Immature natural killer cell (primary cell): ENCODE data around the gene POMZP3. TPM values are rescaled to one million over a fixed set of nuclear protein-coding genes. Genes with fewer than 3 reads are reported as not detected.
"Not testable (repeated sequence)": the region's sequence is repeated elsewhere in the genome, so short reads cannot be mapped to it uniquely, and the experiment has no call there.

ENCODE experiments used
- DNase-seq, 3 donors: peaks; one replicate each; pipeline ENCODE4 v3.0.0; 2022; ENCODE audit warnings: mixed read lengths in 1 of 3
- H3K27ac Mint-ChIP-seq, 6 donors: one replicate each; pipeline ENCODE4 v1.8.0; 2020; ENCODE audit warnings: mixed read lengths in 6 of 6, mild to moderate bottlenecking in 5 of 6, inconsistent platforms in 4 of 6, moderate library complexity in 3 of 6
- H3K27me3 Mint-ChIP-seq, 3 donors: one replicate each; pipeline ENCODE4 v1.8.0; 2020 to 2021; ENCODE audit warnings: low read depth in 3 of 3, mild to moderate bottlenecking in 3 of 3, mixed read lengths in 3 of 3, moderate library complexity in 3 of 3, inconsistent platforms in 1 of 3
- H3K36me3 Mint-ChIP-seq, 3 donors: one replicate each; pipeline ENCODE4 v1.8.0; 2020; ENCODE audit warnings: mixed read lengths in 3 of 3, inconsistent platforms in 2 of 3, mild to moderate bottlenecking in 2 of 3
- H3K4me1 Mint-ChIP-seq, 2 donors: one replicate each; pipeline ENCODE4 v1.8.0; 2020; ENCODE audit warnings: inconsistent platforms in 2 of 2, mild to moderate bottlenecking in 2 of 2, mixed read lengths in 2 of 2, moderate library complexity in 1 of 2
- H3K4me3 Mint-ChIP-seq, 5 donors: one replicate each; pipeline ENCODE4 v1.8.0; 2020; ENCODE audit warnings: mild to moderate bottlenecking in 5 of 5, mixed read lengths in 5 of 5, inconsistent platforms in 3 of 5, moderate library complexity in 3 of 5
- H3K9me3 Mint-ChIP-seq, 6 donors: one replicate each; pipeline ENCODE4 v1.8.0; 2020; ENCODE audit warnings: mild to moderate bottlenecking in 6 of 6, mixed read lengths in 6 of 6, inconsistent platforms in 4 of 6, moderate library complexity in 3 of 6
- polyA plus RNA-seq, 3 donors: library from polyadenylated mRNA; unstranded; fragments of 300-500 nt; fragmentation: Illumina TruSeq; gene quantifications; one replicate each; pipeline ENCODE4 v1.2.3, GENCODE V29; 2021

The POMZP3 gene
- 10 to 100 TPM in 1 of 3 donors, 1 to 10 TPM in 2; 3.1 to 10.9 (median 5.3) TPM for polyA plus RNA-seq

GRCh38 chr7:76626989-76627642 is at the start of gene POMZP3:
Gene POMZP3, minus strand, starts transcription at chr7:76627279. Its CDS starts 1,215 bp downstream, at chr7:76626064.
- Mint-ChIP-seq H3K27ac (peak within 1 kb of the TSS; percentile 90 to 98 (median 95)), H3K4me1 (peaks cover 5 to 16% of the 10 kb centered on the region in 2 donors), H3K4me3 (peak within 1 kb of the TSS; percentile 89 to 97 (median 92))
- H3K9me3 Mint-ChIP-seq, H3K27me3 Mint-ChIP-seq, H3K36me3 Mint-ChIP-seq: not testable (repeated sequence)
- peak; percentile 63 to 67 (median 66) for DNase-seq

- H3K4me1 Mint-ChIP-seq, H3K36me3 Mint-ChIP-seq, H3K27me3 Mint-ChIP-seq, H3K4me3 Mint-ChIP-seq, H3K9me3 Mint-ChIP-seq, DNase-seq, H3K27ac Mint-ChIP-seq: not testable (repeated sequence)
Measured at GRCh38 chr7:76675783-76676182, 48.7 kb upstream of the POMZP3 start.

GRCh38 chr7:76673346-76673745 is 46.3 kb upstream of the POMZP3 start:
- H3K4me3 Mint-ChIP-seq, H3K9me3 Mint-ChIP-seq, H3K27ac Mint-ChIP-seq, H3K4me1 Mint-ChIP-seq, H3K36me3 Mint-ChIP-seq, H3K27me3 Mint-ChIP-seq, DNase-seq: not testable (repeated sequence)

GRCh38 chr7:76659212-76659611 is 32.1 kb upstream of the POMZP3 start:
- not testable (repeated sequence) for H3K27ac Mint-ChIP-seq, H3K4me1 Mint-ChIP-seq, H3K27me3 Mint-ChIP-seq

GRCh38 chr7:76656425-76656824 is 29.3 kb upstream of the POMZP3 start:
- not testable (repeated sequence) for H3K27me3 Mint-ChIP-seq, H3K27ac Mint-ChIP-seq

More at GRCh38 chr7:76659212-76659611, 32.1 kb upstream of the POMZP3 start:
- H3K9me3 Mint-ChIP-seq, DNase-seq, H3K4me3 Mint-ChIP-seq, H3K36me3 Mint-ChIP-seq: not testable (repeated sequence)

GRCh38 chr7:76642620-76643019 is 15.5 kb upstream of the POMZP3 start:
- not testable (repeated sequence) for H3K36me3 Mint-ChIP-seq, H3K4me3 Mint-ChIP-seq, DNase-seq, H3K9me3 Mint-ChIP-seq, H3K27ac Mint-ChIP-seq, H3K27me3 Mint-ChIP-seq, H3K4me1 Mint-ChIP-seq

More at GRCh38 chr7:76656425-76656824, 29.3 kb upstream of the POMZP3 start:
- H3K4me3 Mint-ChIP-seq, DNase-seq, H3K4me1 Mint-ChIP-seq, H3K36me3 Mint-ChIP-seq, H3K9me3 Mint-ChIP-seq: not testable (repeated sequence)

GRCh38 chr7:76637061-76637691 is 10.1 kb upstream of the POMZP3 start:
- H3K27me3 Mint-ChIP-seq, DNase-seq, H3K4me3 Mint-ChIP-seq: not testable (repeated sequence)

GRCh38 chr7:76626581-76626980 is 498 bp downstream of the POMZP3 start:
- H3K4me1 Mint-ChIP-seq = peaks cover 5 to 16% of the 10 kb centered on the region in 2 donors
- not testable (repeated sequence) for H3K9me3 Mint-ChIP-seq

More at GRCh38 chr7:76637061-76637691, 10.1 kb upstream of the POMZP3 start:
- not testable (repeated sequence) for H3K36me3 Mint-ChIP-seq, H3K4me1 Mint-ChIP-seq, H3K27ac Mint-ChIP-seq, H3K9me3 Mint-ChIP-seq

GRCh38 chr7:76619439-76620190 is 7.5 kb downstream of the POMZP3 start:
- H3K4me3 Mint-ChIP-seq, H3K4me1 Mint-ChIP-seq, DNase-seq, H3K27me3 Mint-ChIP-seq, H3K27ac Mint-ChIP-seq, H3K36me3 Mint-ChIP-seq, H3K9me3 Mint-ChIP-seq: not testable (repeated sequence)

More at GRCh38 chr7:76626581-76626980, 498 bp downstream of the POMZP3 start:
- Mint-ChIP-seq H3K4me3 (peak overlapping the region; percentile 76 to 89 (median 85)), H3K27ac (peak overlapping the region in 5 of 6 donors; percentile 81 to 91 (median 88))
- not testable (repeated sequence) for H3K36me3 Mint-ChIP-seq, H3K27me3 Mint-ChIP-seq
- peak in 2 of 3 donors; percentile 17 to 28 for DNase-seq

- not testable (repeated sequence) for H3K36me3 Mint-ChIP-seq, H3K4me3 Mint-ChIP-seq, H3K9me3 Mint-ChIP-seq, H3K27me3 Mint-ChIP-seq, DNase-seq, H3K4me1 Mint-ChIP-seq, H3K27ac Mint-ChIP-seq
Measured at GRCh38 chr7:76613783-76614182, 13.3 kb downstream of the POMZP3 start.

GRCh38 chr7:76612232-76612631 is 14.8 kb downstream of the POMZP3 start:
- H3K9me3 Mint-ChIP-seq, H3K4me3 Mint-ChIP-seq, H3K27me3 Mint-ChIP-seq, H3K27ac Mint-ChIP-seq, DNase-seq, H3K36me3 Mint-ChIP-seq: not testable (repeated sequence)
- peaks cover 5 to 13% of the 10 kb centered on the region in 2 donors for H3K4me1 Mint-ChIP-seq

- H3K27ac Mint-ChIP-seq, H3K4me3 Mint-ChIP-seq, H3K36me3 Mint-ChIP-seq, H3K27me3 Mint-ChIP-seq, H3K9me3 Mint-ChIP-seq, DNase-seq: not testable (repeated sequence)
- peaks cover 7 to 24% of the 10 kb centered on the region in 2 donors for H3K4me1 Mint-ChIP-seq
Measured at GRCh38 chr7:76609864-76610263, 17.2 kb downstream of the POMZP3 start.

GRCh38 chr7:76608469-76608868 is 18.6 kb downstream of the POMZP3 start:
- Mint-ChIP-seq H3K27ac (peak overlapping the region in 1 of 6 donors; percentile 23), H3K4me1 (peaks cover 7 to 24% of the 10 kb centered on the region in 2 donors)
- H3K36me3 Mint-ChIP-seq, DNase-seq, H3K9me3 Mint-ChIP-seq, H3K27me3 Mint-ChIP-seq, H3K4me3 Mint-ChIP-seq: not testable (repeated sequence)

GRCh38 chr7:76606027-76606426 is 21.1 kb downstream of the POMZP3 start:
- peak in 2 of 3 donors; percentile 21 to 38 for DNase-seq
- not testable (repeated sequence) for H3K9me3 Mint-ChIP-seq, H3K36me3 Mint-ChIP-seq, H3K27me3 Mint-ChIP-seq
- Mint-ChIP-seq H3K4me1 (peaks cover 7 to 24% of the 10 kb centered on the region in 2 donors), H3K4me3 (peak overlapping the region in 3 of 5 donors; percentile 17 to 60 (median 38)), H3K27ac (peak overlapping the region in 4 of 6 donors; percentile 59 to 85 (median 75))
